Left lung (tissue), 10 donors: Measurements from ENCODE around the gene AAMP. TPM values are rescaled to one million over a fixed set of nuclear protein-coding genes. Genes with fewer than 3 reads are reported as not detected.

ENCODE experiments used
- ATAC-seq: fragments of 200-7000 bp; cut with Tn5 transposase; one replicate; pipeline ENCODE4 v1.9.1; 2020; ENCODE audit warnings: moderate library complexity
- DNase-seq, 4 donors: peaks; one replicate each; pipeline ENCODE4 v3.0.0-alpha.2; 2013 to 2020
- H3K27ac ChIP-seq, 2 donors: fragments of 200-600 bp; sonication (generic) in 1 of 2; one replicate each; pipeline versions ENCODE4 v1.5.0 to v1.8.0; 2020 to 2021
- H3K27me3 ChIP-seq, 2 donors: fragments of 200-600 bp; sonication (generic) in 1 of 2; one replicate each; pipeline versions ENCODE4 v1.5.0 to v1.8.0; 2020 to 2021
- H3K36me3 ChIP-seq, 2 donors: fragments of 200-600 bp; sonication (generic) in 1 of 2; one replicate each; pipeline versions ENCODE4 v1.5.0 to v1.8.0; 2020 to 2021
- H3K4me1 ChIP-seq, 2 donors: fragments of 200-600 bp; one replicate each; pipeline ENCODE4 v1.8.0; 2021
- H3K4me3 ChIP-seq, 2 donors: fragments of 200-600 bp; sonication (generic) in 1 of 2; one replicate each; pipeline versions ENCODE4 v1.5.0 to v1.8.0; 2020 to 2021; ENCODE audit warnings: mild to moderate bottlenecking in 1 of 2
- H3K9me3 ChIP-seq, 2 donors: fragments of 200-600 bp; sonication (generic) in 1 of 2; one replicate each; pipeline versions ENCODE4 v1.5.0 to v1.8.0; 2020 to 2021
- intact Hi-C, 2 donors: fragments of 100-400 bp; cut with DNase I; formaldehyde crosslinking; loops; one replicate each; pipeline versions ENCODE4 v1.11.2 to v1.14.2; 2022
- polyA plus RNA-seq, 6 donors: library from polyadenylated mRNA; unstranded; fragments of 120-200 nt; gene quantifications; one replicate each; pipeline ENCODE4 v1.2.1, GENCODE V29; 2013; ENCODE audit not compliant: insufficient read length in 6 of 6
- total RNA-seq, 2 donors: library from RNA; stranded (reverse); fragmentation: NEBNext Ultra II Directional; extraction: Animal tissue kit (Norgen Biotek cat#: 25700); gene quantifications; one replicate each; pipeline ENCODE4 v1.2.1, GENCODE V29; 2021
- TF ChIP-seq, protein P1 (sequence below), 2 donors: fragments of 200-600 bp; sonication (generic) in 1 of 2; IDR thresholded peaks; one replicate each; pipeline versions ENCODE4 v1.5.0 to v1.8.0; 2021; ENCODE audit warnings: antibody characterized with exemption in 2 of 2
- donor health status: DM: no; HTN: yes; CAD: no.
- donor health status: DM: no; HTN: no; CAD: no.

The AAMP gene
- total and polyA plus RNA-seq, 8 donors, result 55.2 to 120 (median 113) TPM

DNA sequence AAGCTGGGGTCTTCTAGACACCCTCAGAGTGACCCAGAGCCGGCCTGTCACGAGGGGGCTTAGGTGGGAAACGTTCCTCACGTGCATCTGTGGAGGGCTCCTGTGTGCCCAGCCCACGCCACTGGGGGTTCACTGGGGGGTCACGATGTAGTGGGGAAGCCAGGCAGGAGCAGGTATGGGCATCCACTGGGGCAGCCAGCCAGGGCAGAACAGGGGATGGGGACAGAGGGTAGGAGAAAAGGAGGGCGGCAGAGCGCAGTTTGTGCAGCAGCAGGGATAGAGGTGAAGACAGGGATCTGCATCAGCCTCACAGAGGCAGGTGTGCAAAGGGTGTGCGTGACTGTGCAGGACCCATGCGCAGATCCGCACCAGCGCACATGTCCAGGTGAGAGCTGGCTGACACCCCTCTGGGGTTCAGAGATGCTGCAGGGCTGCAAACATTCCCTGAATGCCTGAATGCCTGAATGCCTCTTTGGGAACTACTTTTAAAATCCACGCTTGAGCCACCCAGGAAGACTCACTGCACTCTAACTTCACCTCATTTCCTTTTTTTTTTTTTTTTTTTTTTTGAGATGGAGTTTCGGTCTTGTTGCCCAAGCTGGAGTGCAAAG is 10.4 kb upstream of the AAMP start:
- no peaks in the 10 kb centered on the region for H3K27me3 ChIP-seq
- TF ChIP-seq, protein P1, sequence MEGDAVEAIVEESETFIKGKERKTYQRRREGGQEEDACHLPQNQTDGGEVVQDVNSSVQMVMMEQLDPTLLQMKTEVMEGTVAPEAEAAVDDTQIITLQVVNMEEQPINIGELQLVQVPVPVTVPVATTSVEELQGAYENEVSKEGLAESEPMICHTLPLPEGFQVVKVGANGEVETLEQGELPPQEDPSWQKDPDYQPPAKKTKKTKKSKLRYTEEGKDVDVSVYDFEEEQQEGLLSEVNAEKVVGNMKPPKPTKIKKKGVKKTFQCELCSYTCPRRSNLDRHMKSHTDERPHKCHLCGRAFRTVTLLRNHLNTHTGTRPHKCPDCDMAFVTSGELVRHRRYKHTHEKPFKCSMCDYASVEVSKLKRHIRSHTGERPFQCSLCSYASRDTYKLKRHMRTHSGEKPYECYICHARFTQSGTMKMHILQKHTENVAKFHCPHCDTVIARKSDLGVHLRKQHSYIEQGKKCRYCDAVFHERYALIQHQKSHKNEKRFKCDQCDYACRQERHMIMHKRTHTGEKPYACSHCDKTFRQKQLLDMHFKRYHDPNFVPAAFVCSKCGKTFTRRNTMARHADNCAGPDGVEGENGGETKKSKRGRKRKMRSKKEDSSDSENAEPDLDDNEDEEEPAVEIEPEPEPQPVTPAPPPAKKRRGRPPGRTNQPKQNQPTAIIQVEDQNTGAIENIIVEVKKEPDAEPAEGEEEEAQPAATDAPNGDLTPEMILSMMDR (IDR thresholded peaks at IDR 0.05), result no peak
- peaks cover 29 to 66% of the 10 kb centered on the region in 2 donors for H3K4me1 ChIP-seq
- no peak overlapping the region for H3K27ac ChIP-seq
- DNase-seq (peak in 1 of 4 donors; percentile 59), ATAC-seq (no peak)
- H3K4me3 ChIP-seq, result no peak overlapping the region
- H3K9me3 ChIP-seq, result no peaks in the 10 kb centered on the region
- H3K36me3 ChIP-seq, result peaks cover 5 to 90% of the 10 kb centered on the region in 2 donors
- intact Hi-C loops, result no loop called here

DNA sequence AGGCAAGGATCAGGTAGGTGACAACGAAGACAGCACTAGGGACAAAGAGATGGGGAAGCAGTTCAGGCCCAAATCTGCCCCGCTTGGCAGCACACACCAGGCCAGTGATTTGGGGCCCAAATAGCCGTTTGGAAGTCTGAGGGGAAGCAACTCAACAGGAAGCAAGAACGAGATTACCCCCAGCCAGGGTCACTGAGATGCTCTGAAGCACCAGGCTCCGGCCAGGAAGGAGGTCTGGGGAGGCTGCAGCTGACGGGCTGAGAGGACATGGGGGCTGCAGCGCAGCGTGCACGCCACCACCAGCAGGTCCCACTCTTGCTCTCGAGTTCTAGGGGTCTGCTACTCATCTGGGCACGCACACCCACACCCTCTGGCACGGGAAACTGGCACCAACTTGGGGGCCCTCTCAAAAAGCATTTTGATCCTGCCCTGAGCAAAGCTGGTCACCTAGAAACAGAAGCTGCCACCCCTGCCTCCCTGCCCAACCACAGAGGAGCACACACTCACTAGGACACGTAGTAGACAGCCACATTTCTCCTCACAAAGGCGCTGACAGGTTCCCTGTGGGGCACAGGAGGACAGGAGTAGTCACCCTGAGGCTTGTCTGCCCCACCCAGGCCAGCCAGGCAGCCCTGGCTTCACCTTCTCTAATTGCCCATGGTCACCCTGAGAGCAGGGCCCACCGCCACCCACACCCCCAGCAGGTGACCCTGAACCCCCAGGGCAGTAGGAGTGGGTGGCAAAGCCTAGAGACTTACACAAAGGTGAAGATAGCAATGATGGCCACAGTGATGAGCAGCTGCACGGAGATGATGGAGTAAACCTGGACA is 8.8 kb upstream of the AAMP start:
- Histone ChIP-seq H3K27me3 (no peaks in the 10 kb centered on the region), H3K9me3 (no peaks in the 10 kb centered on the region), H3K27ac (no peak overlapping the region), H3K4me3 (no peak overlapping the region), H3K4me1 (peaks cover 16 to 59% of the 10 kb centered on the region in 2 donors), H3K36me3 (peaks cover 5 to 100% of the 10 kb centered on the region in 2 donors)
- TF ChIP-seq, protein P1 (IDR thresholded peaks at IDR 0.05), result no peak
- no peak for ATAC-seq
- intact Hi-C loops, result loop anchor here in 1 of 2 donors (10.0 kb wide), 1 partner anchor 116 kb away; the partner anchor contains the start of gene CTDSP1
- DNase-seq, result peak in 1 of 4 donors; percentile 58

DNA sequence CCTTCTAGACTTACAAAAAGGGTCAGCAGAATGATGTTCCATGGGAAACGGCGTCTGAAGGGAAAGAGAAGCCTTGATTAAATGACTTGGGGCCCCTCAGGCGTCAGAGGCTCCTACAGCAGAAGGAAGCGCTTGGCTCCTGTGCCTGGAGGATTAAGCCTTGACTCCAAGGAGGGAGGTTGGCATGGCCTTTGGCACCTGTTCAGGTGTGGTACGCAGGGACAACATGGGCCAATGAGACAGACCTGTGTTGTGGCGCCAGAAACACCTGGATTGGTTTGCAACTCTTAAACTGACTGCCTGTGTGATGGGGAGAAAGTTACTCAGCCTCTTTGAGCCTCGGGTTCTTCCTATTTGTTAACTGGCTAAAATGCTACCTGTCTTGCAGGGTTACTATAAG is 8.0 kb upstream of the AAMP start:
- Histone ChIP-seq H3K4me3 (no peak overlapping the region), H3K27ac (no peak overlapping the region), H3K9me3 (no peaks in the 10 kb centered on the region), H3K27me3 (no peaks in the 10 kb centered on the region), H3K36me3 (peaks cover 5 to 97% of the 10 kb centered on the region in 2 donors), H3K4me1 (peaks cover 13 to 57% of the 10 kb centered on the region in 2 donors)
- ATAC-seq (no peak), DNase-seq (no peak)
- intact Hi-C loops, result loop anchor here in 1 of 2 donors (10.0 kb wide), 1 partner anchor 117 kb away; the partner anchor contains the start of gene CTDSP1
- TF ChIP-seq, protein P1 (IDR thresholded peaks at IDR 0.05), result no peak

DNA sequence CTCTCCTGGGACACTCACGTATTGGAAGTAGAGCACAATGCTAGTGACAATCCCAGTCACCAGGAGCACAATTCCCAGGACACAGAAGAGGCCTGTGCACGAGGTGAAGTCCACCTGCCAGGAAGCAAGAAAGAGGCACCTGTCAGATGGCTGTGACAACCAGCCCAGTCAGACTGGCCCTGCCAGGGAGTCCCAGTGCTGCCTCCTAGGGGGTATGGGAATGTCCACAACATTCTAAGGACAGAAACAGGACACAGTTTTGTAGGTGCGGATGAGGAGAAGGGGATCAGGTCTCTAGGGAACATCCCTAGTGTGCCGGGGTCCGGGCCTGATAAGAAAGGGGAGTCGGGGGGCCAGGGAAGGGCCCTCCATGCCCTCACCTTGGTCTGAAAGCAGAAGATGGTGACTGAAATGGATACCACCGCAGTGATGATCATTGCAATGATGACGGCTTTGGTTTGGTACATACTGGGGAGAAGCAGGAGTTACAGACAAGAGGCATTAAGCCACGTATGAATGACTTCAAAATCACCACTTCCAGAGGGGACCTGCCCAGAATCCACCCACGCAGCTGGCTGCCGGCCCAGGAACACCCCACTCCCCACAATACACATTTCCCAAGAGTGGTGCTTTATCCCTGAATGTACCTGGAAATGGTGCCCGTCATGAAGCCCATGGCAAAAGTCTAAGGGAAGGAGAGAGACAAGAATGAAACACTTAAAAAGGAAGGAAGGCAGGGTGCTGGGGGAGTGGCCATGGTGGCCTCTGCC is 7.2 kb upstream of the AAMP start:
- no peak for ATAC-seq
- intact Hi-C loops, result loop anchor here in 1 of 2 donors (10.0 kb wide), 1 partner anchor 118 kb away; the partner anchor contains the start of gene CTDSP1
- Histone ChIP-seq H3K4me3 (no peak overlapping the region), H3K27me3 (no peaks in the 10 kb centered on the region), H3K4me1 (peaks cover 13 to 57% of the 10 kb centered on the region in 2 donors), H3K27ac (no peak overlapping the region), H3K36me3 (peaks cover 5 to 90% of the 10 kb centered on the region in 2 donors), H3K9me3 (no peaks in the 10 kb centered on the region)
- TF ChIP-seq, protein P1 (IDR thresholded peaks at IDR 0.05), result no peak
- DNase-seq, result no peak
